Erythroblast (primary cell): Measurements from ENCODE around the gene CDK2AP2.

Experiments used
- DNase-seq, 2 experiments: peaks; one replicate each; lab custom pipeline; 2025; lab: John Stamatoyannopoulos, UW
- GATA1 ChIP-seq: IDR thresholded peaks from 2 replicates; pipeline ENCODE4 v1.6.1; 2011; ENCODE audit warnings: low read depth, mild to moderate bottlenecking, control low read depth, low read length, moderate library complexity
- POLR2A ChIP-seq: IDR thresholded peaks from 2 replicates; pipeline ENCODE4 v1.6.1; 2011; ENCODE audit warnings: mild to moderate bottlenecking, low read length

Gene CDK2AP2

DNA sequence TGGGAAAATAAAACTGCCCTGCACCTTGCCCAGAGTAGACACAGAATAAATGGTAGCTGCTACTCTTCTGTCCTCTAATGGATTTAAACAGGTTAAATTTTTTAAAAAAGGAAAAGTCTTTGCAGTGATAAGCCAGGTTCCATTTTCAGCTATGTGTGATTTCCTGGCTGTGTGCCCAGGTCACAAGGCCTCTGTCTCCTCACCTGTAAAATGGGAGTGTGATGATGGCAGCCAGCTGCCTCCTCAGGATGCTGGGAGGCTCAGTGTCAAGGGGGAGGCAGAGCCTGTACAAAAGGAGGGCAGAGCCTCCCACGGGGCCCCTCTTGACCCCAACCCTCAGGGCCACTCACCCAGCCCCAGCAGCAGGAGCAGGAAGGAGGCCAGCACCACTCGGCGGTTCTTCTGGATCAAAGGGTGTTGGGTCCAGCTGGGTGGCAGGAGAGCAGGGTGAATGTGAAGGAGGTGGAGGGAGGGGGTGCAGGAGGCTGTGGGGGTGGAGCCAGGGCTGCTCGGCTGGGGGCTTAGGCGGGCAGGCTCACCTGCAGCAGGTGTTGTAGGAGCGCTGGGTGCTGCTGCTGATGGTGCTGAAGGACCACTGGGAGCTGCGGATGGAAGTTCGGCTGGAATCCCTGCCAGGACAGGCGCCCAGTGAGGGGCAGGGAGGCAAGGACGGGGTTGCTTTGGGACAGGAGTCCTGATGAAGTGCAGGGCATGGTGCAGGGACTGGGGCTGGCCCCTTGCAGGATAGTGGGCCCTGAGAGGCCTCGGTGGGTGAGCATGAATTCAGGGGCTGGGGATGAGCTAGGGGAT lies 40.8 kb downstream of the CDK2AP2 start:
- no peak for DNase-seq
- no peak for TF ChIP-seq POLR2A
- TF ChIP-seq GATA1: no peak

DNA sequence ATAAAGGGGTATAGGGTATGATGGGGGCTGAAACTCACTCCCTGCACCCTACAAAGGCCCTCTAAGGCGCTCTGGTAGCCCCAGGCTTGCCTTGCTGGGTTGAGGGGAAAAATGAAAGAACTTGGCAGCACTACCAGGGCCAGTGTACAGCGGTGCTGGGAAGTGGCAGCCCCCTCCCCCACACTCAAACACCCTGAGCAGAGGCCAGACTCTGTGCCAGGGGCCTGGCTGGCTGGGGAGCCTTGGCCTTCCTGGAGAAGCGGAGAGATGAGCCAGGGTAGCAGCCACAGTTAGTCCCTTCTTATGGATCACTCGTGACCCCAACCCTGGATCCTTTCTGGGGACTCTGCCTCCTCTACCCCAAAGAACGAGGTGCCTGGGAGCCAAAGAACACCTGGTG lies 41.6 kb downstream of the CDK2AP2 start:
- no peak for DNase-seq
- TF ChIP-seq GATA1 (no peak), POLR2A (no peak)

DNA sequence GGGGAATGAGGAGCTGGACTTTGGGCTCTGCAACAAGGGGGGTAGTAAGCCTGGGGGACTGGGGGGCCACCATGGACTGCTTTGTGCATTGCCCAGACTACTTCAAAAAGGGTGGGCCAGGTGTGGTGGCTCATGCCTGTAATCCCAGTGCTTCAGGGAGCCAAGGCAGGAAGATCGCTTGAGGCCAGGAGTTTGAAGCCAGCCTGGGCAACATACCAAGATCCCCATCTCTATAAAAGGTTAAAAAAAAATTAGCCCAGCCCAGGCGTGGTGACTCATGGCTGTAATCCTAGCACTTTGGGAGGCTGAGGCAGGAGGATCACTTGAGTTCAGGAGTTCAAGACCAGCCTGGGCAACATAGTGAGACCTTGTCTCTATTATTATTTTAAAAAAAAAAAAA lies 42.4 kb downstream of the CDK2AP2 start:
- DNase-seq: peak; percentile 50 to 67

DNA sequence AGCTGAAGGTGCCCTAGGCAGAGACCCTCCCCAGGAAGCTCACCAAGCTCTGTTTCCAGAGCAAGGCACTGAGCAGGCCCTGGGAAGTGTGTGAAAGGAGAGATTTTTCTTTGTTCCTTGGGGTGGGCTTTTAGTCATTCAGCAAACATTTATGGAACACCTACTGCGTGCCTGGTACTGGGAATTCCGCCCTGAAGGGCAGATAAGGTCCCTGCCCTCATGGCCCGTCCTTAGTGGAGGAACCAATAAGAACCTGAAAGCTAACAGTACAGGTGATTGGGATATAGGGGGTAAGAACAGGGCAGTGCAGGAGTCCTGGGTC lies 42.8 kb downstream of the CDK2AP2 start:
- TF ChIP-seq GATA1: no peak
- no peak for TF ChIP-seq POLR2A
- no peak for DNase-seq

DNA sequence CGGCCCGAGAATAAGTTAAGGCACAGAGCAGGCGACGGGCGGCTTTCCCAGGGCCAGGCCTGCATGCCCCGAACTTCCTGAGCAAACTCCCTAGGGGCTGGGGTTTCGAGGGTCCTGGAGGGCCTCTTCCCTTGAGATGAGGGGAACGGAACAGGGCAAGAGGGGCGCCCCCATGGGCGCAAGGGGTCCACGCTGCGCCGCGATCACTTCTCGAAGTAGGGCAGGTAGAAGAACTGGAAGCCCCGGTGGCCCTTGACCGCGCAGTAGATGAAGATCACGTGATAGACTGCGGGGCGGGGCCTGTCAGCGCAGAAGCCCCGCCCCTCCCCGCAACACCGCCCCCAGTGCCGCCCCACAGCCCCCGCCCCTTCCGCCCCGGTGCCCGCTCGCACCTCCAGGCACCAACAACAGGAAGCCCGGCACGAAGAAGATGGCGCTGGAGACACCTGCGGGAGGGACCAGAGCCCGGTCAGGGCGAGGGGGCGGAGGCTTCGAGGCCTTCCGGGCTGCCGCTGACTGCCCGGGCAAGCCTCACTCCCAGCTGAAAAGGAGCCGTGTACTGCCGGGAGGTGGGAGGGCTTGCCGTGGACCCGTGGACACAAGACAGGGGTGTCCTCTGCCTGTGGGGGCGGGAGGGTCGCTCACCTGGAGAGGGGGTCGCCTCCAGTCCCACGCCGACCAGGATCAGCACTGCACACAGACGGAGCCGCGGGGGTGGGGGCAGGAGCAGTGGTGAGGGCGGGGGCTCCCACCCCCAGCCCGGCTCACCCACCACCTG lies 43.4 kb downstream of the CDK2AP2 start:
- peak; percentile 91 to 96 for DNase-seq
- TF ChIP-seq POLR2A (peak; percentile 47), GATA1 (no peak)

DNA sequence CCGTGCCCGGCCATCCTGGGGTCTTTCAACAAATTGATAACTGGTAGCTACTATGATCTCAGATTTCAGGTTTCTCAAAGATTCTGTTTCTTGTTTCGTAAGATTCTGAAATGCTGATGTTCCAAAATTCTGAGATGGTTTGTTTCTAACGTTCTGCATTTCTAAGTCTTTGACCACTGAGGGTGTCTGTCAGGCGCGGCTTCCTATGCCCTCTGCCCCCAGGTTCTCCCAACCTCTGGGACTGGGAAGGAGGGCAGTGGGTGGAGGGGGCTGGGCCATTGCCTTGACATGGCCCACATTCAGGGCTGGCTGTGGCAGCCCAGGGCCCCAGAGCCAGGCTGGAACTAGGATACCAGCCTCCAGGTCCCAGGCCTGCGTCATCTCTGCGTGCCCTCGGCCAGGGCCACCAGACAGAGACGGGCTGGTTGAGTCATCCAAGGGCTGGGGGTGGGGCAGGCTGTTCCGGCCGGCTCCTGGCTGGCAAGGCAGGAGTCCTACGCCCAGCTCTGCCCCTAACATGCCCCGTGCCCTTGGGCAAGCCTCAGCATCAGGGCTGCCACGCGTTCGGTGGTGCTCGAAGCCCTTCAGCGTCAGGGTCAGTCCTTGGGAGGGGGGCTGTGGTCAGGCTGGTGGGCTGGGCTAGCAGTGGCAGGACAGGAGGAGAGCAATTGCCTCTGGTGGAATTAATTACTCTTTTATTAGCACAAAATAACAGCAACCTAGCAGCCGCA lies 44.1 kb downstream of the CDK2AP2 start:
- TF ChIP-seq POLR2A (peak; percentile 28), GATA1 (no peak)
- DNase-seq: peak; percentile 35 to 62

DNA sequence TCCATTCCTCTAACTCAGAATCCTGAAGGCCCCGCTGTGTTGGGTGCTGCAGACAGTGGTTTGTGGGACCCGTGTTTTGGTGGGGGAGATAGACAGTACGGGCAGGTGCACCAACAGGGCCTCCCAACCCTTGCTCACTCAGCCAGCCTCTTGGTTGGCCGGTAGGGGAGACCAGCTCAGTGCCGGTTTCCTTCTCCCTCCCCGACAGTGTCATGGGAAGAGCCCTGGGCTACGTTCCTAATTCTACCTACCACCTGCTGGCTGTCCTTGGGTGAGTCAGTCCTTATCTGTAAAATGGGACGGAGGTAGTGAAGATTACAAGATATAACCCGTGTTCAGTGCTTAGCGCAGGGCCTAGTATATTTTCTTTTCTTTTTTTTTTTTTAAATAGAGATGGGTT lies 44.8 kb downstream of the CDK2AP2 start:
- TF ChIP-seq POLR2A (no peak), GATA1 (no peak)
- no peak for DNase-seq

DNA sequence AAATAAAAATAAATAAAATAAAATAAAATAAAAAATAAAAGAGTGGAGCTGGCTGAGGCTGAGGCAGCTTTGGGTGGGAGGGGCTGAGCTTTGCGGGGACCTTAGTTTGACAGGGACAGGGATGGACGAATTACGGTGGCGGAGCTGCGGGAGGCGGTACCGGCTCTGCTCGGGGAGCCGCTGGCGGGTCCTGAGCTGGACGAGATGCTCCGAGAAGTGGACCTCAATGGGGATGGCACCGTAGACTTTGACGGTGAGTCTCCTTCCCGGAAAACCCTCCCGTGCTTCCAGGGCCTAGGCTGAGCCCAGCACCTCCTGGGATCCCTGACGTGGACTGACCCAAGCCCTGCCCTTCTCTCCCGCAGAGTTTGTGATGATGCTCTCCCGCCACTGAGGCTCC lies 49.7 kb downstream of the CDK2AP2 start:
- no peak for DNase-seq
- TF ChIP-seq POLR2A: no peak
- no peak for TF ChIP-seq GATA1

DNA sequence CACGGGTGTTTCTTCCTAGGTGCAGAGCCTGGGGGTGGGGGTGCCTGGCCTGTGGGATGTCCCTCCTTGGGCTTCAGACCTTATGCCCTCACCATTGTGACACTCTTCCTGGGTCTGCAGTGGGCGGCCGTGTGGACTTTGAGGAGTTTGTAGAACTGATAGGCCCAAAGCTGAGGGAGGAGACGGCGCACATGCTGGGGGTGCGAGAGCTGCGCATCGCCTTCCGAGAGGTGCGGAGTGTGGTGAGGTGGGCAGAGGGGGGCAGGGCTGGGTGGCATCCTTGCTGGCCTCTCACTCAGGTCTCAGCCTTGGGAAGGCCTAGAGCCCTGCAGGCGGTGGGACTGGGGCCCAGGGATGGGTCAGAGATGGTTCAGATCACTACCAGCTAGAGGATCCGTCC lies 50.5 kb downstream of the CDK2AP2 start:
- DNase-seq: no peak
- no peak for TF ChIP-seq GATA1
- no peak for TF ChIP-seq POLR2A
